Measurements from ENCODE around the gene ZFAND2A.

ZFAND2A gene

GRCh38 chr7:1136841-1137516, 23.0 kb downstream of the ZFAND2A start:
- 30 to 31% methylated on average over 9 of the region's 9 CpGs for WGBS, 2 experiments
- H3K9me3 ChIP-seq (ENCODE audit: control insufficient read depth, low read length), result no peaks in the 10 kb centered on the region
- no peaks in the 10 kb centered on the region for H3K36me3 ChIP-seq (ENCODE audit: control insufficient read depth, insufficient read depth, low read length)
- H3K27ac ChIP-seq (ENCODE audit: insufficient read depth, low read depth, low read length, poor library complexity, severe bottlenecking), result peak overlapping the region; percentile 26
- peaks cover 9% of the 10 kb centered on the region for H3K4me1 ChIP-seq (ENCODE audit: control insufficient read depth, insufficient read depth, low read length)
- H3K27me3 ChIP-seq (ENCODE audit: control insufficient read depth, insufficient read depth, low read length, poor library complexity, severe bottlenecking), result no peaks in the 10 kb centered on the region
- peak overlapping the region; percentile 73 for H3K4me3 ChIP-seq (ENCODE audit: insufficient read depth, low read depth, low read length)

DNA sequence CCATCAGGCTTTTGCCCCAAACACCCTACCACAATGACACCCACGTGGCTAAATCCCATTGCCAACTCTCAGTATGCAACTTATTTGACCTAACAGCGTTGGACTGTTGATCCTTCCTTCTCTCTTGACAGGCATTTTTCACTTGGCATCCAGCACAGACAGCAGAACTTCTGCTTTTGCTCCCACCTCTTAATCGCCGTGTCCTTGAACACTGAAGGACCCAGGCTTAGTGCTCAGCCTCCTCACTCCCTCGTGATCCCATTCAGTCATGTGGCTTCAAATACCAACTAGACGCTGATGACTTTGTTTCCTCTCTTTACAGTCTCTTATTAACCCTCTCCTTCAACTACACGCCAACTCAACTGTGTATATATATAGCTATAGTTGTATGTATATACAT, 25.0 kb downstream of the ZFAND2A start:
- H3K4me3 ChIP-seq (ENCODE audit: insufficient read depth, low read depth, low read length), result no peak overlapping the region
- no peaks in the 10 kb centered on the region for H3K27me3 ChIP-seq (ENCODE audit: control insufficient read depth, insufficient read depth, low read length, poor library complexity, severe bottlenecking)
- no peaks in the 10 kb centered on the region for H3K9me3 ChIP-seq (ENCODE audit: control insufficient read depth, low read length)
- peaks cover 9% of the 10 kb centered on the region for H3K4me1 ChIP-seq (ENCODE audit: control insufficient read depth, insufficient read depth, low read length)
- no peak overlapping the region for H3K27ac ChIP-seq (ENCODE audit: insufficient read depth, low read depth, low read length, poor library complexity, severe bottlenecking)
- 92 to 97% methylated on average over 6 of the region's 7 CpGs for WGBS, 2 experiments
- no peaks in the 10 kb centered on the region for H3K36me3 ChIP-seq (ENCODE audit: control insufficient read depth, insufficient read depth, low read length)

DNA sequence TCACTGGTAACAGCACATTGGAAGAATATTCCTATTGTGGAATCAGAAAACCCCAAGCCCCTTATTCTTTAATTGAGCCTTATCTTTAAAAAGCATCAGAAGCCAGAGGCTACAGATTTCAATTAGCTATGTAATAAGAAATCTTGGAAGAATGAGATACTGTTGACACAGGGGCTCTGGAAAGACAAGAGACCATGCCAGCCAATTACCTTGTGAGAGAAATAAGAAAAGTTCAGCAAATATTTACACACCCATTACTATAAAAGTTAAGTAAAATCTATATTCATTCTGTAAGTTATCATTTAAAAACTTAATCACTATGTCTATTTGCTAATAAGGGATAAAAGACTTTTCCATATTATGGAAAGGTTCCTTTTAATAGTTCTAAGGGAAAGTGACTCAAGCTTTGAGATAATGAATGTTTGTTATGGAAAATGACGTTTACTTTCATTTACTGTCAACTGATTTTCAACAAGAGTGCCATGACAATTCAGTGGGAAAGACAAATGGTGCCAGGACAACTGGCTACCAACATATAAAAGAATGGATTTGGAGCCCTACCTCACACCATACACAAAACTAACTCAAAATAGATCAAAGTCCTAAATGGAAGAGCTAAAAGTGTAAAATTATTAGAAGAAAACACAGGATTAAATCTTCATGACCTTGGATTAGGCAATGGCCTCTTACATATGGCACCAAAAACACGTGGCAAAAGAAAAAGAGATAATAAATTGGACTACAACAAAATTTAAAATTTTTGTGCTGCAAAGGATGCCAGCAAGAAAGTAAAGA, 28.3 kb downstream of the ZFAND2A start:
- Histone ChIP-seq H3K27ac (ENCODE audit: insufficient read depth, low read depth, low read length, poor library complexity, severe bottlenecking) (no peak overlapping the region), H3K27me3 (ENCODE audit: control insufficient read depth, insufficient read depth, low read length, poor library complexity, severe bottlenecking) (no peaks in the 10 kb centered on the region), H3K36me3 (ENCODE audit: control insufficient read depth, insufficient read depth, low read length) (no peaks in the 10 kb centered on the region), H3K9me3 (ENCODE audit: control insufficient read depth, low read length) (no peaks in the 10 kb centered on the region), H3K4me1 (ENCODE audit: control insufficient read depth, insufficient read depth, low read length) (peaks cover 2% of the 10 kb centered on the region), H3K4me3 (ENCODE audit: insufficient read depth, low read depth, low read length) (no peak overlapping the region)
- WGBS, 2 experiments, result 93 to 100% methylated on average over 2 of the region's 2 CpGs

GRCh38 chr7:1130021-1130990, 29.7 kb downstream of the ZFAND2A start:
- no peak overlapping the region for H3K27ac ChIP-seq (ENCODE audit: insufficient read depth, low read depth, low read length, poor library complexity, severe bottlenecking)
- no peaks in the 10 kb centered on the region for H3K9me3 ChIP-seq (ENCODE audit: control insufficient read depth, low read length)
- no peaks in the 10 kb centered on the region for H3K27me3 ChIP-seq (ENCODE audit: control insufficient read depth, insufficient read depth, low read length, poor library complexity, severe bottlenecking)
- no peaks in the 10 kb centered on the region for H3K36me3 ChIP-seq (ENCODE audit: control insufficient read depth, insufficient read depth, low read length)
- H3K4me3 ChIP-seq (ENCODE audit: insufficient read depth, low read depth, low read length), result no peak overlapping the region
- 93 to 95% methylated on average over 26 of the region's 26 CpGs for WGBS, 2 experiments
- H3K4me1 ChIP-seq (ENCODE audit: control insufficient read depth, insufficient read depth, low read length), result no peaks in the 10 kb centered on the region

DNA sequence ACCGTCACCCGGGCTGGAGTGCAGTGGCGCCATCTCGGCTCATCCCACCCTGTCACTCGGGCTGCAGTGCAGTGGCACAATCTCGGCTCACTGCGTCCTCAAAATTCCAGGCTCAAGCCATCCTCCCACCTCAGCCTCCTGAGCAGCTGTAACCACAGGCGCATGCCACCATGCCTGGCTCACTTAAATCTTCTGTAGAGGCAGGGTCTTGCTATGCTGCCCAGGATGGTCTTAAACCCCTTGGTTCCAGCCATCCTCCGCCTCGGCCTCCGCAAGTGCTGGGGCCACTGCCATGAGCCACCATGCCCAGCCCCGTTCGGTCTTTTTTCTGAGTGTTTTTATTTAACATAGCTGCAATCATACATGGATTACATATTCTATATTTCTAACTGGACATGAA, 30.6 kb downstream of the ZFAND2A start:
- Histone ChIP-seq H3K4me3 (ENCODE audit: insufficient read depth, low read depth, low read length) (no peak overlapping the region), H3K36me3 (ENCODE audit: control insufficient read depth, insufficient read depth, low read length) (no peaks in the 10 kb centered on the region), H3K4me1 (ENCODE audit: control insufficient read depth, insufficient read depth, low read length) (no peaks in the 10 kb centered on the region), H3K27ac (ENCODE audit: insufficient read depth, low read depth, low read length, poor library complexity, severe bottlenecking) (no peak overlapping the region), H3K27me3 (ENCODE audit: control insufficient read depth, insufficient read depth, low read length, poor library complexity, severe bottlenecking) (no peaks in the 10 kb centered on the region), H3K9me3 (ENCODE audit: control insufficient read depth, low read length) (no peaks in the 10 kb centered on the region)
- 93 to 94% methylated on average over 13 of the region's 13 CpGs for WGBS, 2 experiments

DNA sequence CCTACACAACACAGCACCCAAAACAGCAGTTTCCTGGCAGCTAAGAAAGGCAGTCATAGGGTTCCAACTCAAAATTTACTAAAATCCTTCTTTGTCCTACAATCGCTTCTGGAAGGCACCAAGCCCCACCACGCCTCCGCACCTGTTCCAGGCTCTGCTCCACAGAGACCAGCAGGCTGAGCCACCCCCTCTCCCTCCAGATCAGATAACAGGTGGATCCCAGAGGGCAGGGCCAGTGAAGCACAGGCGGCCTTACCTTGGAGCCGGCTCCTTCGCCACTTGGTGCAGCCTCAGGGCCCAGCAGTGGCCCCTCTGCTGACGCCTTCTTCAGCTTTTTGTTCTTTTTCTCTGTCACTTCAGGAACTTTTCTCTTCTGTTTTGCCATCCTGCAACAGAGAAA, 33.0 kb downstream of the ZFAND2A start:
- Histone ChIP-seq H3K9me3 (ENCODE audit: control insufficient read depth, low read length) (no peaks in the 10 kb centered on the region), H3K27ac (ENCODE audit: insufficient read depth, low read depth, low read length, poor library complexity, severe bottlenecking) (no peak overlapping the region), H3K36me3 (ENCODE audit: control insufficient read depth, insufficient read depth, low read length) (no peaks in the 10 kb centered on the region), H3K4me3 (ENCODE audit: insufficient read depth, low read depth, low read length) (no peak overlapping the region), H3K4me1 (ENCODE audit: control insufficient read depth, insufficient read depth, low read length) (peaks cover 23% of the 10 kb centered on the region), H3K27me3 (ENCODE audit: control insufficient read depth, insufficient read depth, low read length, poor library complexity, severe bottlenecking) (no peaks in the 10 kb centered on the region)
- 94 to 97% methylated on average over 7 of the region's 7 CpGs for WGBS, 2 experiments

GRCh38 chr7:1125603-1125969, 34.4 kb downstream of the ZFAND2A start:
- no peak overlapping the region for H3K27ac ChIP-seq (ENCODE audit: insufficient read depth, low read depth, low read length, poor library complexity, severe bottlenecking)

GRCh38 chr7:1124816-1125602, 35.0 kb downstream of the ZFAND2A start:
- H3K4me3 ChIP-seq (ENCODE audit: insufficient read depth, low read depth, low read length), result no peak overlapping the region
- WGBS, 2 experiments, result 92 to 93% methylated on average over 23 of the region's 23 CpGs
- H3K27me3 ChIP-seq (ENCODE audit: control insufficient read depth, insufficient read depth, low read length, poor library complexity, severe bottlenecking), result no peaks in the 10 kb centered on the region
- H3K9me3 ChIP-seq (ENCODE audit: control insufficient read depth, low read length), result no peaks in the 10 kb centered on the region
- no peaks in the 10 kb centered on the region for H3K36me3 ChIP-seq (ENCODE audit: control insufficient read depth, insufficient read depth, low read length)
- no peak overlapping the region for H3K27ac ChIP-seq (ENCODE audit: insufficient read depth, low read depth, low read length, poor library complexity, severe bottlenecking)
- peaks cover 27% of the 10 kb centered on the region for H3K4me1 ChIP-seq (ENCODE audit: control insufficient read depth, insufficient read depth, low read length)

More at GRCh38 chr7:1125603-1125969, 34.4 kb downstream of the ZFAND2A start:
- WGBS, 2 experiments, result 96% methylated on average over 16 of the region's 16 CpGs
- no peaks in the 10 kb centered on the region for H3K9me3 ChIP-seq (ENCODE audit: control insufficient read depth, low read length)
- no peak overlapping the region for H3K4me3 ChIP-seq (ENCODE audit: insufficient read depth, low read depth, low read length)
- no peaks in the 10 kb centered on the region for H3K36me3 ChIP-seq (ENCODE audit: control insufficient read depth, insufficient read depth, low read length)
- peaks cover 27% of the 10 kb centered on the region for H3K4me1 ChIP-seq (ENCODE audit: control insufficient read depth, insufficient read depth, low read length)
- no peaks in the 10 kb centered on the region for H3K27me3 ChIP-seq (ENCODE audit: control insufficient read depth, insufficient read depth, low read length, poor library complexity, severe bottlenecking)

DNA sequence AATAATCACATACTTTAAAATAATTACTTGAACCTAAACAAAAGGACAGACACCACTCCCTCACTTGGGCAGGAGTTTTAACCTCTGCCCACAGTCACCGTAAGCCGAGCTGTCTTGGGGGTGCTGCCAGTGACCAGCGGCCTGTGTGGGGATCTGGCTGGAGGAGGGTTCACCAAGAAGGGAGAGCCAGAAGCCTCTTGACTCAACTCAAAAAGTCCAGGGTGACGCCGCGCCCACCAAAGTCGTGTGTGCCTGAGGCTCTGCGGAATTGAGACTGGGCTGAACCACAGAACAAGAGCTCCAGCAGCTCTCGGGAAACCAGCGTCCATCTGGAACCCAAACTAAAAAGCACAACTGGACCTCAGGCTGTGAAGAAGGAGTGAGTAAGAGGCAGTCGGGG, 35.8 kb downstream of the ZFAND2A start:
- 89 to 91% methylated on average over 10 to 11 of the region's 11 CpGs for WGBS, 2 experiments
- H3K27me3 ChIP-seq (ENCODE audit: control insufficient read depth, insufficient read depth, low read length, poor library complexity, severe bottlenecking), result no peaks in the 10 kb centered on the region
- H3K36me3 ChIP-seq (ENCODE audit: control insufficient read depth, insufficient read depth, low read length), result no peaks in the 10 kb centered on the region
- peaks cover 27% of the 10 kb centered on the region for H3K4me1 ChIP-seq (ENCODE audit: control insufficient read depth, insufficient read depth, low read length)
- no peaks in the 10 kb centered on the region for H3K9me3 ChIP-seq (ENCODE audit: control insufficient read depth, low read length)
- H3K27ac ChIP-seq (ENCODE audit: insufficient read depth, low read depth, low read length, poor library complexity, severe bottlenecking), result peak overlapping the region; percentile 50
- H3K4me3 ChIP-seq (ENCODE audit: insufficient read depth, low read depth, low read length), result no peak overlapping the region

All from ectodermal cell (in vitro differentiated cells).